Posterior vena cava (tissue), 2 donors: ENCODE results near the gene STRA6. TPM values are rescaled to one million over a fixed set of nuclear protein-coding genes. Genes with fewer than 3 reads are reported as not detected.

Experiments used
- DNase-seq: peaks from one replicate; pipeline ENCODE4 v3.0.0-alpha.2; 2020; ENCODE audit warnings: low spot score
- intact Hi-C, 2 donors: fragments of 100-400 bp; cut with DNase I; formaldehyde crosslinking; loops; one replicate each; pipeline versions ENCODE4 v1.14.1 to v1.14.2; 2022 to 2023
- long read RNA-seq, 2 donors: library from polyadenylated mRNA; unstranded; transcript quantifications; one replicate each; pipeline ENCODE4 v2.0.0, GENCODE V29; 2020 to 2021
- total RNA-seq, 2 donors: library from RNA; stranded (reverse); fragmentation: NEBNext Ultra II Directional; extraction: Animal tissue kit (Norgen Biotek cat#: 25700); gene quantifications; one replicate each; pipeline ENCODE4 v1.2.1, GENCODE V29; 2021
- donor health status: DM: yes; HTN: yes; CAD: no.
- donor health status: DM: yes; HTN: yes; CAD: no.

STRA6 gene
- 1 to 10 TPM in 1 of 2 donors, not detected in 1; 1.3 TPM for total RNA-seq
- long read RNA-seq, donor 1: 0 reads
- long read RNA-seq, donor 2: 0 reads

- DNase-seq: no peak
- intact Hi-C loops: no loop called here
Measured at GRCh38 chr15:74202452-74203401, at the start of gene STRA6. Gene STRA6 (minus strand): TSS chr15:74202787. CDS start chr15:74202267, 520 bp downstream.

GRCh38 chr15:74252291-74252690 is 49.7 kb upstream of the STRA6 start:
- DNase-seq: no peak
- intact Hi-C loops: no loop called here

- intact Hi-C loops: no loop called here
- DNase-seq: no peak
Measured at GRCh38 chr15:74251131-74251811, 48.7 kb upstream of the STRA6 start.

- no peak for DNase-seq
- intact Hi-C loops: no loop called here
Measured at GRCh38 chr15:74250266-74250665, 47.7 kb upstream of the STRA6 start.

GRCh38 chr15:74245342-74245931 is 42.9 kb upstream of the STRA6 start:
- DNase-seq: no peak
- intact Hi-C loops: no loop called here

GRCh38 chr15:74244822-74245341 is 42.3 kb upstream of the STRA6 start:
- no peak for DNase-seq
- intact Hi-C loops: no loop called here

GRCh38 chr15:74243431-74243830 is 40.8 kb upstream of the STRA6 start:
- no peak for DNase-seq
- intact Hi-C loops: no loop called here

GRCh38 chr15:74242441-74243185 is 40.0 kb upstream of the STRA6 start:
- no peak for DNase-seq
- intact Hi-C loops: no loop called here

GRCh38 chr15:74240897-74241614 is 38.5 kb upstream of the STRA6 start:
- intact Hi-C loops: no loop called here
- DNase-seq: no peak

- peak; percentile 88 for DNase-seq
- intact Hi-C loops: no loop called here
Measured at GRCh38 chr15:74240002-74240568, 37.5 kb upstream of the STRA6 start.

- intact Hi-C loops: no loop called here
- DNase-seq: no peak
Measured at GRCh38 chr15:74239051-74239705, 36.6 kb upstream of the STRA6 start.

- intact Hi-C loops: loop anchor here in 1 of 2 donors (2.0 kb wide), 1 partner anchor 69 kb away; no protein-coding TSS in a partner anchor
- DNase-seq: no peak
Measured at GRCh38 chr15:74235962-74236361, 33.4 kb upstream of the STRA6 start, which contains the start of gene CCDC33. Gene CCDC33 (plus strand): TSS chr15:74236326. CDS start chr15:74236720, 394 bp downstream.

GRCh38 chr15:74234598-74234875 is 31.9 kb upstream of the STRA6 start:
- intact Hi-C loops: no loop called here
- DNase-seq: no peak

- intact Hi-C loops: no loop called here
- DNase-seq: no peak
Measured at GRCh38 chr15:74233851-74234597, 31.4 kb upstream of the STRA6 start.

- no peak for DNase-seq
- intact Hi-C loops: no loop called here
Measured at GRCh38 chr15:74233373-74233772, 30.8 kb upstream of the STRA6 start.

- intact Hi-C loops: no loop called here
- DNase-seq: no peak
Measured at GRCh38 chr15:74231475-74231874, 28.9 kb upstream of the STRA6 start.

- intact Hi-C loops: no loop called here
- DNase-seq: no peak
Measured at GRCh38 chr15:74229686-74230085, 27.1 kb upstream of the STRA6 start.
